KMS-11 (cell line): Measurements from ENCODE around the gene PLB1.

ENCODE experiments used
- H2AFZ ChIP-seq: fragments of 200-600 bp; sonication (generic); 2 replicates; pipeline ENCODE4 v1.6.1; 2016; ENCODE audit warnings: antibody characterized with exemption, mixed run types, low read depth
- H3K27ac ChIP-seq: fragments of 200-600 bp; sonication (generic); 2 replicates; pipeline ENCODE4 v1.6.1; 2016; ENCODE audit warnings: mild to moderate bottlenecking, mixed run types
- H3K27me3 ChIP-seq: fragments of 200-600 bp; sonication (generic); 2 replicates; pipeline ENCODE4 v1.6.1; 2017; ENCODE audit warnings: mild to moderate bottlenecking, low read depth, mixed run types, moderate library complexity; ENCODE audit not compliant: insufficient read depth
- H3K36me3 ChIP-seq: fragments of 200-600 bp; sonication (generic); 2 replicates; pipeline ENCODE4 v1.6.1; 2017; ENCODE audit warnings: mild to moderate bottlenecking, mixed run types; ENCODE audit not compliant: insufficient read depth
- H3K4me1 ChIP-seq: fragments of 200-600 bp; sonication (generic); 2 replicates; pipeline ENCODE4 v1.6.1; 2016; ENCODE audit warnings: mild to moderate bottlenecking, low read depth, mixed run types; ENCODE audit not compliant: poor library complexity, severe bottlenecking
- H3K4me2 ChIP-seq: fragments of 200-600 bp; sonication (generic); 2 replicates; pipeline ENCODE4 v1.7.0; 2016; ENCODE audit warnings: mild to moderate bottlenecking, mixed run types
- H3K4me3 ChIP-seq: fragments of 200-600 bp; sonication (generic); IDR thresholded peaks from 2 replicates; pipeline ENCODE4 v1.6.1; 2017; ENCODE audit warnings: low read depth, low read length, mixed read lengths; ENCODE audit not compliant: insufficient read depth
- H3K79me2 ChIP-seq: fragments of 200-600 bp; sonication (generic); 2 replicates; pipeline ENCODE4 v1.6.1; 2016; ENCODE audit warnings: low read depth, mixed run types; ENCODE audit not compliant: insufficient read depth
- H3K9ac ChIP-seq: fragments of 200-600 bp; sonication (generic); 2 replicates; pipeline ENCODE4 v1.6.1; 2016; ENCODE audit warnings: mild to moderate bottlenecking, mixed run types
- H4K20me1 ChIP-seq: fragments of 200-600 bp; sonication (generic); 2 replicates; pipeline ENCODE4 v1.6.1; 2016; ENCODE audit warnings: mild to moderate bottlenecking, mixed run types; ENCODE audit not compliant: insufficient read depth
- CTCF ChIP-seq: fragments of 200-600 bp; sonication (generic); conservative IDR thresholded peaks from 2 replicates; pipeline ENCODE4 v1.6.1; 2017; ENCODE audit warnings: low read depth, mild to moderate bottlenecking, antibody characterized with exemption, low read length, moderate library complexity, mixed read lengths

The PLB1 gene

GRCh38 chr2:28495551-28496250, at the start of gene PLB1:
TSS of gene PLB1 (plus strand) at chr2:28496060. CDS start at chr2:28496115, 55 bp downstream.
- H2AFZ ChIP-seq: no peak within 1 kb of the TSS
- H4K20me1 ChIP-seq: no peaks in the 10 kb centered on the region
- no peak within 1 kb of the TSS for H3K4me2 ChIP-seq
- no peak within 1 kb of the TSS for H3K27ac ChIP-seq
- no peak within 1 kb of the TSS for H3K4me3 ChIP-seq
- H3K79me2 ChIP-seq: no peaks in the 10 kb centered on the region
- H3K27me3 ChIP-seq: no peaks in the 10 kb centered on the region
- no peak for TF ChIP-seq CTCF
- H3K4me1 ChIP-seq: no peaks in the 10 kb centered on the region
- H3K36me3 ChIP-seq: no peaks in the 10 kb centered on the region
- H3K9ac ChIP-seq: no peak within 1 kb of the TSS

- Histone ChIP-seq H2AFZ (no peak overlapping the region), H3K27ac (no peak overlapping the region), H3K36me3 (no peaks in the 10 kb centered on the region), H3K4me2 (no peak overlapping the region), H3K27me3 (no peaks in the 10 kb centered on the region), H4K20me1 (no peaks in the 10 kb centered on the region), H3K4me1 (no peaks in the 10 kb centered on the region), H3K4me3 (no peak overlapping the region), H3K9ac (no peak overlapping the region), H3K79me2 (no peaks in the 10 kb centered on the region)
- TF ChIP-seq CTCF: no peak
Measured at GRCh38 chr2:28446531-28446930, 49.3 kb upstream of the PLB1 start.

- no peak overlapping the region for H3K9ac ChIP-seq
- no peak overlapping the region for H3K27ac ChIP-seq
- no peaks in the 10 kb centered on the region for H3K36me3 ChIP-seq
- H3K4me1 ChIP-seq: no peaks in the 10 kb centered on the region
- no peaks in the 10 kb centered on the region for H3K79me2 ChIP-seq
- H3K4me3 ChIP-seq: no peak overlapping the region
- no peak for TF ChIP-seq CTCF
- H3K27me3 ChIP-seq: no peaks in the 10 kb centered on the region
- no peak overlapping the region for H3K4me2 ChIP-seq
- no peaks in the 10 kb centered on the region for H4K20me1 ChIP-seq
- no peak overlapping the region for H2AFZ ChIP-seq
Measured at GRCh38 chr2:28447086-28447485, 48.8 kb upstream of the PLB1 start.

GRCh38 chr2:28447943-28448792, 47.7 kb upstream of the PLB1 start:
- Histone ChIP-seq H2AFZ (no peak overlapping the region), H3K27me3 (no peaks in the 10 kb centered on the region), H3K79me2 (no peaks in the 10 kb centered on the region), H3K4me1 (no peaks in the 10 kb centered on the region), H3K36me3 (no peaks in the 10 kb centered on the region), H3K9ac (no peak overlapping the region), H4K20me1 (no peaks in the 10 kb centered on the region), H3K4me2 (no peak overlapping the region), H3K27ac (no peak overlapping the region), H3K4me3 (no peak overlapping the region)
- TF ChIP-seq CTCF: no peak
